Common myeloid progenitor, CD34-positive (primary cell): Measurements from ENCODE around the gene RNF31.
A peak's percentile ranks its signal among the peaks of the same experiment; 100 is the strongest.

Experiments
- CTCF ChIA-PET: fragments of 350-600 bp; sonication (Branson Sonifier 250); formaldehyde crosslinking; loops from one replicate; lab custom pipeline; 2021; ENCODE audit warnings: antibody characterized with exemption; lab: Charles Lee
- POLR2A ChIA-PET: fragments of 350-600 bp; sonication (Branson Sonifier 250); formaldehyde crosslinking; loops from one replicate; lab custom pipeline; 2021; ENCODE audit warnings: antibody characterized with exemption; lab: Charles Lee
- DNase-seq, 3 donors: peaks; one replicate each; pipeline versions ENCODE4 v3.0.0 to v3.0.0-alpha.2; 2013
- H3K27ac ChIP-seq, 2 experiments: 1 replicate in 1 of 2; 2 replicates in 1 of 2; pipeline ENCODE4 v1.7.0; 2013; ENCODE audit warnings: inconsistent platforms in 2 of 2, low read length in 2 of 2, mild to moderate bottlenecking in 2 of 2, low read depth in 1 of 2, moderate library complexity in 1 of 2; ENCODE audit not compliant: severe bottlenecking in 2 of 2, insufficient read depth in 1 of 2, poor library complexity in 1 of 2
- H3K27me3 ChIP-seq, 5 experiments: replicated peaks in 2 of 5; 1 replicate in 3 of 5; 2 replicates in 2 of 5; pipeline versions ENCODE4 v1.6.1 to v1.7.0; 2013; ENCODE audit warnings: low read length in 4 of 5, mild to moderate bottlenecking in 2 of 5, moderate library complexity in 2 of 5, inconsistent platforms in 1 of 5; ENCODE audit not compliant: insufficient read depth in 5 of 5, control insufficient read depth in 4 of 5
- H3K36me3 ChIP-seq, 4 experiments: 1 replicate in 2 of 4; 2 replicates in 2 of 4; pipeline versions ENCODE4 v1.6.1 to v1.7.0; 2013; ENCODE audit warnings: low read length in 3 of 4, control low read depth in 1 of 4, mild to moderate bottlenecking in 1 of 4; ENCODE audit not compliant: control insufficient read depth in 4 of 4, insufficient read depth in 4 of 4
- H3K4me1 ChIP-seq, 4 experiments: 1 replicate in 3 of 4; 2 replicates in 1 of 4; pipeline versions ENCODE4 v1.6.1 to v1.7.1; 2013; ENCODE audit warnings: low read length in 3 of 4, mild to moderate bottlenecking in 3 of 4, control low read depth in 1 of 4, inconsistent platforms in 1 of 4, moderate library complexity in 1 of 4; ENCODE audit not compliant: control insufficient read depth in 4 of 4, insufficient read depth in 4 of 4; ENCODE audit errors: control extremely low read depth in 1 of 4
- H3K4me3 ChIP-seq, 7 experiments: 1 replicate in 4 of 7; 2 replicates in 3 of 7; pipeline versions ENCODE4 v1.5.1 to v1.7.0; 2013; ENCODE audit warnings: mild to moderate bottlenecking in 7 of 7, low read length in 6 of 7, moderate library complexity in 6 of 7, inconsistent platforms in 2 of 7, low read depth in 2 of 7, control low read depth in 1 of 7; ENCODE audit not compliant: insufficient read depth in 4 of 7, control insufficient read depth in 1 of 7; ENCODE audit errors: extremely low read depth in 1 of 7
- H3K9me3 ChIP-seq, 5 experiments: 1 replicate in 4 of 5; 2 replicates in 1 of 5; pipeline versions ENCODE4 v1.6.1 to v1.7.1; 2013; ENCODE audit warnings: low read length in 4 of 5, mild to moderate bottlenecking in 2 of 5, inconsistent platforms in 1 of 5, low read depth in 1 of 5, moderate library complexity in 1 of 5; ENCODE audit not compliant: control insufficient read depth in 4 of 5, insufficient read depth in 2 of 5; ENCODE audit errors: control extremely low read depth in 1 of 5
- WGBS: methylation state at CpG from one replicate; pipeline ENCODE4 v1.1.5; 2013; ENCODE audit not compliant: insufficient coverage; 5-methylcytosine and 5-hydroxymethylcytosine counted together

RNF31 gene

GRCh38 chr14:24149302-24149969, 2.1 kb downstream of the RNF31 start:
- 100% methylated on average over 2 of the region's 3 CpGs for WGBS
- peaks cover 4 to 27% (median 23%) of the 10 kb centered on the region in 4 experiments for H3K4me1 ChIP-seq
- no peaks in the 10 kb centered on the region for H3K9me3 ChIP-seq
- no peaks in the 10 kb centered on the region for H3K27me3 ChIP-seq
- DNase-seq, result no peak
- no peak overlapping the region for H3K27ac ChIP-seq
- CTCF ChIA-PET, result interaction anchor here (0.6 to 11.6 kb wide), 5 partner anchors 8 to 15 kb away, joined by 3 to 112 read pairs (median 3); partner anchors contain the start of genes EMC9 and IRF9
- POLR2A ChIA-PET, result no interaction called here
- peaks cover 14 to 46% (median 32%) of the 10 kb centered on the region in 4 experiments for H3K36me3 ChIP-seq
- H3K4me3 ChIP-seq, result no peak overlapping the region

DNA sequence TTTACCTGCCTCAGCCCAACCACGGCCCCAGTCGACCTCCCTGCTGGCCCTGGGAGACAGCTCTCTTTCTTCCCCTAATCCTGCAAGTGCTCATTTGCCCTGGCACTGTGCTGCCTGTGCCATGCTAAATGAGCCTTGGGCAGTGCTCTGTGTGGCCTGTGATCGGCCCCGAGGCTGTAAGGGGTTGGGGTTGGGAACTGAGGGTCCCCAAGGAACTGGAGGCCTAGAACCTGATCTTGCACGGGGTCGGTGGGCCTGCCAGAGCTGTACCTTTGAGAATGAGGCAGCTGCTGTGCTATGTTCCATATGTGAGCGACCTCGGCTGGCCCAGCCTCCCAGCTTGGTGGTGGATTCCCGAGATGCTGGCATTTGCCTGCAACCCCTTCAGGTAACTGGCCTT, 2.8 kb downstream of the RNF31 start:
- no peak for DNase-seq
- POLR2A ChIA-PET, result no interaction called here
- CTCF ChIA-PET, result interaction anchor here (0.6 to 11.6 kb wide), 5 partner anchors 9 to 30 kb away, joined by 3 to 112 read pairs (median 3); partner anchors contain the start of genes EMC9 and IRF9
- H3K4me1 ChIP-seq, result peaks cover 4 to 24% (median 21%) of the 10 kb centered on the region in 4 experiments
- H3K4me3 ChIP-seq, result no peak overlapping the region
- WGBS, result 95% methylated on average over 7 of the region's 9 CpGs
- H3K9me3 ChIP-seq, result no peaks in the 10 kb centered on the region
- no peaks in the 10 kb centered on the region for H3K27me3 ChIP-seq
- H3K36me3 ChIP-seq, result peaks cover 20 to 51% (median 36%) of the 10 kb centered on the region in 4 experiments
- H3K27ac ChIP-seq, result no peak overlapping the region

GRCh38 chr14:24150567-24150966, 3.3 kb downstream of the RNF31 start:
- Histone ChIP-seq H3K27me3 (no peaks in the 10 kb centered on the region), H3K27ac (no peak overlapping the region), H3K4me3 (no peak overlapping the region), H3K36me3 (peaks cover 25 to 56% (median 41%) of the 10 kb centered on the region in 4 experiments), H3K4me1 (peaks cover 4 to 18% (median 16%) of the 10 kb centered on the region in 4 experiments), H3K9me3 (no peaks in the 10 kb centered on the region)
- WGBS, result 100% methylated on average over 7 of the region's 9 CpGs
- CTCF ChIA-PET, result interaction anchor here (0.8 to 11.6 kb wide), 5 partner anchors 9 to 41 kb away, joined by 3 to 112 read pairs (median 4); partner anchors contain the start of genes EMC9 and IRF9
- POLR2A ChIA-PET, result no interaction called here
- DNase-seq, result no peak

DNA sequence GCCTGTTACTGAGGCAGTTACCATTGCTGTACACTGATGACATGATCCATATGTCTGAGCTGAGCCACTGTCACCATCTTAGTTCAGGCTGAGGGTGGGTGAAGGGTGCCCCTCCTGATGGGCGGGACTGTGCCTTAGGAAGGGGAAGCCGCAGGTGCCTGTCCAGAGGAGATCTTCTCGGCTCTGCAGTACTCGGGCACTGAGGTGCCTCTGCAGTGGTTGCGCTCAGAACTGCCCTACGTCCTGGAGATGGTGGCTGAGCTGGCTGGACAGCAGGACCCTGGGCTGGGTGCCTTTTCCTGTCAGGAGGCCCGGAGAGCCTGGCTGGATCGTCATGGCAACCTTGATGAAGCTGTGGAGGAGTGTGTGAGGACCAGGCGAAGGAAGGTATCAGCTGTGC, 3.7 kb downstream of the RNF31 start:
- WGBS, result 96% methylated on average over 8 of the region's 9 CpGs
- Histone ChIP-seq H3K36me3 (peaks cover 26 to 60% (median 43%) of the 10 kb centered on the region in 4 experiments), H3K4me3 (no peak overlapping the region), H3K9me3 (no peaks in the 10 kb centered on the region), H3K4me1 (peaks cover under 1 to 14% (median 12%) of the 10 kb centered on the region in 4 experiments), H3K27ac (no peak overlapping the region), H3K27me3 (no peaks in the 10 kb centered on the region)
- ChIA-PET POLR2A (no interaction called here), CTCF (interaction anchor here (0.8 to 11.6 kb wide), 5 partner anchors 10 to 58 kb away, joined by 3 to 112 read pairs (median 3); partner anchors contain the start of gene IRF9)
- no peak for DNase-seq

GRCh38 chr14:24151404-24152080, 4.2 kb downstream of the RNF31 start:
- DNase-seq, result no peak
- H3K27me3 ChIP-seq, result no peaks in the 10 kb centered on the region
- CTCF ChIA-PET, result interaction anchor here (0.9 to 11.6 kb wide), 4 partner anchors 9 to 137 kb away, joined by 3 to 112 read pairs (median 4); partner anchors contain the start of gene IRF9
- peaks cover 26 to 64% (median 45%) of the 10 kb centered on the region in 4 experiments for H3K36me3 ChIP-seq
- H3K27ac ChIP-seq, result no peak overlapping the region
- H3K9me3 ChIP-seq, result no peaks in the 10 kb centered on the region
- H3K4me1 ChIP-seq, result peaks cover 0 to 11% (median 9%) of the 10 kb centered on the region in 4 experiments
- WGBS, result 91% methylated on average over 9 of the region's 16 CpGs
- no peak overlapping the region for H3K4me3 ChIP-seq
- POLR2A ChIA-PET, result interaction anchor here (1.0 kb wide), 1 partner anchor 37 kb away, joined by 6 read pairs; the partner anchor contains the start of genes DCAF11 and NRL

GRCh38 chr14:24155100-24155499, 7.8 kb downstream of the RNF31 start:
- Histone ChIP-seq H3K4me3 (no peak overlapping the region), H3K4me1 (peaks cover 0 to 1% (median 0%) of the 10 kb centered on the region in 4 experiments), H3K27ac (peak overlapping the region in 1 of 2 experiments; percentile 20), H3K27me3 (no peaks in the 10 kb centered on the region), H3K36me3 (peaks cover 25 to 77% (median 54%) of the 10 kb centered on the region in 4 experiments), H3K9me3 (no peaks in the 10 kb centered on the region)
- ChIA-PET POLR2A (interaction anchor here (0.6 kb wide), 1 partner anchor 14 kb away, joined by 3 read pairs; the partner anchor contains the start of gene EMC9), CTCF (interaction anchor here (1.1 to 1.7 kb wide), 5 partner anchors 8 to 47 kb away, joined by 3 to 7 read pairs (median 6); partner anchors contain the start of genes EMC9 and PSME2)
- over 99% methylated on average over 8 of the region's 10 CpGs for WGBS
- no peak for DNase-seq
